WTC11 (cell line): ENCODE data around the gene POLR3A.

Experiments used
- FOXK1 ChIP-seq: sonication (generic); formaldehyde crosslinking; IDR thresholded peaks from 2 replicates; pipeline ENCODE4 v1.8.0; 2022; ENCODE audit warnings: mild to moderate bottlenecking, moderate library complexity, missing genetic modification reagents
- JUN ChIP-seq: sonication (generic); formaldehyde crosslinking; IDR thresholded peaks from 2 replicates; pipeline ENCODE4 v1.8.0; 2023; ENCODE audit warnings: mild to moderate bottlenecking, missing genetic modification reagents
- NFE2L1 ChIP-seq: sonication (generic); formaldehyde crosslinking; IDR thresholded peaks from 2 replicates; pipeline ENCODE4 v1.8.1; 2023; ENCODE audit warnings: missing genetic modification reagents
- NFYB ChIP-seq: sonication (generic); formaldehyde crosslinking; conservative IDR thresholded peaks from 2 replicates; pipeline ENCODE4 v1.8.0; 2022; ENCODE audit warnings: low read depth, missing genetic modification reagents
- ZNF263 ChIP-seq: sonication (generic); formaldehyde crosslinking; IDR thresholded peaks from 2 replicates; pipeline ENCODE4 v1.8.1; 2022; ENCODE audit warnings: low read depth, mild to moderate bottlenecking, moderate library complexity, missing genetic modification reagents
- TF ChIP-seq, protein P1 (sequence below): fragments of 200-600 bp; IDR thresholded peaks from 2 replicates; pipeline ENCODE4 v1.8.0; 2022; ENCODE audit warnings: antibody characterized with exemption
- TF ChIP-seq, protein P2 (sequence below): fragments of 250-450 bp; sonication (Bioruptor Pico); IDR thresholded peaks from 2 replicates; pipeline ENCODE4 v2.1.2; 2022; ENCODE audit warnings: mild to moderate bottlenecking, moderate library complexity
- TF ChIP-seq, protein P3 (sequence below): fragments of 250-450 bp; sonication (Bioruptor Pico); IDR thresholded peaks from 2 replicates; pipeline ENCODE4 v1.8.0; 2021; ENCODE audit warnings: mild to moderate bottlenecking
- TF ChIP-seq, protein P4 (sequence below): sonication (generic); formaldehyde crosslinking; IDR thresholded peaks from 2 replicates; pipeline ENCODE4 v1.8.1; 2023; ENCODE audit warnings: mild to moderate bottlenecking, missing genetic modification reagents, moderate library complexity
- TF ChIP-seq, protein P5 (sequence below): sonication (generic); formaldehyde crosslinking; IDR thresholded peaks from 2 replicates; pipeline ENCODE4 v1.8.1; 2023; ENCODE audit warnings: mild to moderate bottlenecking, missing genetic modification reagents
- TF ChIP-seq, protein P6 (sequence below): sonication (generic); formaldehyde crosslinking; IDR thresholded peaks from 2 replicates; pipeline ENCODE4 v1.8.1; 2022; ENCODE audit warnings: low read depth, mild to moderate bottlenecking, moderate library complexity, missing genetic modification reagents, borderline replicate concordance
- TF ChIP-seq, protein P7 (sequence below): sonication (generic); formaldehyde crosslinking; IDR thresholded peaks from 2 replicates; pipeline ENCODE4 v1.8.0; 2022; ENCODE audit warnings: mild to moderate bottlenecking, missing genetic modification reagents

DNA sequence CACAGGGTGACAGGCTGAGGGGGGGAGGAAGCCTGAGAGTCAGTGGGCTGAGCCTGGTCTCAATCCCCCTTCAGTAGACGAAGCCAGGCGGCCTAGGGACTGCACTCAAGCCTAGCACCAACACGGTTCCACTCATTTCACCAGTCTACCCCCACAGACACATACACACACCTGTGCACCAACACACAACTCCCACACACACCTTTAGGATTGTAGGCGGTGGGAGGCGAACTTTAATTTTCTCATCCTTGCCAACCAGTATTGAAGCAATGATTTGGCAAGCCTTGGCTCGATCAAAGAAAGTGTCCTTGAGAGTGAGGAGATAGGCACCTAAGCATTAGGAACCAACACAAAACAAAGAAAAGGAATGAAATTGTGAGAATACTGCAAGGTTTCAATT, 19.7 kb downstream of the POLR3A start:
- TF ChIP-seq, protein P1, sequence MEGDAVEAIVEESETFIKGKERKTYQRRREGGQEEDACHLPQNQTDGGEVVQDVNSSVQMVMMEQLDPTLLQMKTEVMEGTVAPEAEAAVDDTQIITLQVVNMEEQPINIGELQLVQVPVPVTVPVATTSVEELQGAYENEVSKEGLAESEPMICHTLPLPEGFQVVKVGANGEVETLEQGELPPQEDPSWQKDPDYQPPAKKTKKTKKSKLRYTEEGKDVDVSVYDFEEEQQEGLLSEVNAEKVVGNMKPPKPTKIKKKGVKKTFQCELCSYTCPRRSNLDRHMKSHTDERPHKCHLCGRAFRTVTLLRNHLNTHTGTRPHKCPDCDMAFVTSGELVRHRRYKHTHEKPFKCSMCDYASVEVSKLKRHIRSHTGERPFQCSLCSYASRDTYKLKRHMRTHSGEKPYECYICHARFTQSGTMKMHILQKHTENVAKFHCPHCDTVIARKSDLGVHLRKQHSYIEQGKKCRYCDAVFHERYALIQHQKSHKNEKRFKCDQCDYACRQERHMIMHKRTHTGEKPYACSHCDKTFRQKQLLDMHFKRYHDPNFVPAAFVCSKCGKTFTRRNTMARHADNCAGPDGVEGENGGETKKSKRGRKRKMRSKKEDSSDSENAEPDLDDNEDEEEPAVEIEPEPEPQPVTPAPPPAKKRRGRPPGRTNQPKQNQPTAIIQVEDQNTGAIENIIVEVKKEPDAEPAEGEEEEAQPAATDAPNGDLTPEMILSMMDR: no peak
- TF ChIP-seq, protein P2, sequence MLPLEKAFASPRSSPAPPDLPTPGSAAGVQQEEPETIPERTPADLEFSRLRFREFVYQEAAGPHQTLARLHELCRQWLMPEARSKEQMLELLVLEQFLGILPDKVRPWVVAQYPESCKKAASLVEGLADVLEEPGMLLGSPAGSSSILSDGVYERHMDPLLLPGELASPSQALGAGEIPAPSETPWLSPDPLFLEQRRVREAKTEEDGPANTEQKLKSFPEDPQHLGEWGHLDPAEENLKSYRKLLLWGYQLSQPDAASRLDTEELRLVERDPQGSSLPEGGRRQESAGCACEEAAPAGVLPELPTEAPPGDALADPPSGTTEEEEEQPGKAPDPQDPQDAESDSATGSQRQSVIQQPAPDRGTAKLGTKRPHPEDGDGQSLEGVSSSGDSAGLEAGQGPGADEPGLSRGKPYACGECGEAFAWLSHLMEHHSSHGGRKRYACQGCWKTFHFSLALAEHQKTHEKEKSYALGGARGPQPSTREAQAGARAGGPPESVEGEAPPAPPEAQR (CRISPR knock-in tag): no peak
- TF ChIP-seq NFYB: no peak
- no peak for TF ChIP-seq ZNF263 (CRISPR knock-in tag)
- TF ChIP-seq JUN (CRISPR knock-in tag): no peak
- TF ChIP-seq, protein P3, sequence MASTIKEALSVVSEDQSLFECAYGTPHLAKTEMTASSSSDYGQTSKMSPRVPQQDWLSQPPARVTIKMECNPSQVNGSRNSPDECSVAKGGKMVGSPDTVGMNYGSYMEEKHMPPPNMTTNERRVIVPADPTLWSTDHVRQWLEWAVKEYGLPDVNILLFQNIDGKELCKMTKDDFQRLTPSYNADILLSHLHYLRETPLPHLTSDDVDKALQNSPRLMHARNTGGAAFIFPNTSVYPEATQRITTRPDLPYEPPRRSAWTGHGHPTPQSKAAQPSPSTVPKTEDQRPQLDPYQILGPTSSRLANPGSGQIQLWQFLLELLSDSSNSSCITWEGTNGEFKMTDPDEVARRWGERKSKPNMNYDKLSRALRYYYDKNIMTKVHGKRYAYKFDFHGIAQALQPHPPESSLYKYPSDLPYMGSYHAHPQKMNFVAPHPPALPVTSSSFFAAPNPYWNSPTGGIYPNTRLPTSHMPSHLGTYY (CRISPR knock-in tag): no peak
- TF ChIP-seq FOXK1 (CRISPR knock-in tag): no peak
- TF ChIP-seq, protein P4, sequence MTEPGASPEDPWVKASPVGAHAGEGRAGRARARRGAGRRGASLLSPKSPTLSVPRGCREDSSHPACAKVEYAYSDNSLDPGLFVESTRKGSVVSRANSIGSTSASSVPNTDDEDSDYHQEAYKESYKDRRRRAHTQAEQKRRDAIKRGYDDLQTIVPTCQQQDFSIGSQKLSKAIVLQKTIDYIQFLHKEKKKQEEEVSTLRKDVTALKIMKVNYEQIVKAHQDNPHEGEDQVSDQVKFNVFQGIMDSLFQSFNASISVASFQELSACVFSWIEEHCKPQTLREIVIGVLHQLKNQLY (CRISPR knock-in tag): no peak
- TF ChIP-seq, protein P5, sequence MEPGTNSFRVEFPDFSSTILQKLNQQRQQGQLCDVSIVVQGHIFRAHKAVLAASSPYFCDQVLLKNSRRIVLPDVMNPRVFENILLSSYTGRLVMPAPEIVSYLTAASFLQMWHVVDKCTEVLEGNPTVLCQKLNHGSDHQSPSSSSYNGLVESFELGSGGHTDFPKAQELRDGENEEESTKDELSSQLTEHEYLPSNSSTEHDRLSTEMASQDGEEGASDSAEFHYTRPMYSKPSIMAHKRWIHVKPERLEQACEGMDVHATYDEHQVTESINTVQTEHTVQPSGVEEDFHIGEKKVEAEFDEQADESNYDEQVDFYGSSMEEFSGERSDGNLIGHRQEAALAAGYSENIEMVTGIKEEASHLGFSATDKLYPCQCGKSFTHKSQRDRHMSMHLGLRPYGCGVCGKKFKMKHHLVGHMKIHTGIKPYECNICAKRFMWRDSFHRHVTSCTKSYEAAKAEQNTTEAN (CRISPR knock-in tag): no peak
- TF ChIP-seq, protein P6, sequence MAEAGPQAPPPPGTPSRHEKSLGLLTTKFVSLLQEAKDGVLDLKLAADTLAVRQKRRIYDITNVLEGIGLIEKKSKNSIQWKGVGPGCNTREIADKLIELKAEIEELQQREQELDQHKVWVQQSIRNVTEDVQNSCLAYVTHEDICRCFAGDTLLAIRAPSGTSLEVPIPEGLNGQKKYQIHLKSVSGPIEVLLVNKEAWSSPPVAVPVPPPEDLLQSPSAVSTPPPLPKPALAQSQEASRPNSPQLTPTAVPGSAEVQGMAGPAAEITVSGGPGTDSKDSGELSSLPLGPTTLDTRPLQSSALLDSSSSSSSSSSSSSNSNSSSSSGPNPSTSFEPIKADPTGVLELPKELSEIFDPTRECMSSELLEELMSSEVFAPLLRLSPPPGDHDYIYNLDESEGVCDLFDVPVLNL: no peak
- TF ChIP-seq, protein P7, sequence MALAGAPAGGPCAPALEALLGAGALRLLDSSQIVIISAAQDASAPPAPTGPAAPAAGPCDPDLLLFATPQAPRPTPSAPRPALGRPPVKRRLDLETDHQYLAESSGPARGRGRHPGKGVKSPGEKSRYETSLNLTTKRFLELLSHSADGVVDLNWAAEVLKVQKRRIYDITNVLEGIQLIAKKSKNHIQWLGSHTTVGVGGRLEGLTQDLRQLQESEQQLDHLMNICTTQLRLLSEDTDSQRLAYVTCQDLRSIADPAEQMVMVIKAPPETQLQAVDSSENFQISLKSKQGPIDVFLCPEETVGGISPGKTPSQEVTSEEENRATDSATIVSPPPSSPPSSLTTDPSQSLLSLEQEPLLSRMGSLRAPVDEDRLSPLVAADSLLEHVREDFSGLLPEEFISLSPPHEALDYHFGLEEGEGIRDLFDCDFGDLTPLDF (CRISPR knock-in tag): no peak
- TF ChIP-seq NFE2L1 (CRISPR knock-in tag): no peak
